PC-9 (cell line): ENCODE measurements around the gene CNTN1. TPM values are rescaled to one million over a fixed set of nuclear protein-coding genes. Genes with fewer than 3 reads are reported as not detected.

ENCODE experiments used
- BruUV-seq: library from RNA; stranded (reverse); fragments of 400-500 nt; replicated peaks from 2 replicates; lab custom pipeline; 2021; lab: Mats Ljungman, UMichigan
- CTCF ChIA-PET: fragments of 300-600 bp; sonication (Branson Sonifier 250); formaldehyde crosslinking; loops from one replicate; lab custom pipeline; 2022; ENCODE audit warnings: antibody characterized with exemption; lab: Charles Lee
- POLR2A ChIA-PET: fragments of 300-600 bp; sonication (Branson Sonifier 250); formaldehyde crosslinking; loops from one replicate; lab custom pipeline; 2022; ENCODE audit warnings: antibody characterized with exemption; ENCODE audit not compliant: unreplicated experiment; lab: Charles Lee
- DNase-seq, 2 experiments: peaks; one replicate each; pipeline versions ENCODE4 v3.0.0 to v3.0.0-alpha.2; 2015 to 2022; ENCODE audit warnings: mixed read lengths in 1 of 2
- H2AFZ ChIP-seq: fragments of 200-600 bp; sonication (generic); 2 replicates; pipeline ENCODE4 v1.8.1; 2017; ENCODE audit warnings: antibody characterized with exemption
- H3F3A ChIP-seq: fragments of 200-600 bp; sonication (generic); 2 replicates; pipeline ENCODE4 v1.8.1; 2017; ENCODE audit warnings: antibody characterized with exemption, mild to moderate bottlenecking, low read depth; ENCODE audit not compliant: insufficient read depth
- H3K27ac ChIP-seq: fragments of 200-600 bp; sonication (generic); 2 replicates; pipeline ENCODE4 v1.6.1; 2016; ENCODE audit warnings: mixed run types
- H3K27me3 ChIP-seq: fragments of 200-600 bp; sonication (generic); 2 replicates; pipeline ENCODE4 v1.6.1; 2016; ENCODE audit warnings: low read depth, mixed run types; ENCODE audit not compliant: insufficient read depth
- H3K36me3 ChIP-seq: fragments of 200-600 bp; sonication (generic); 2 replicates; pipeline ENCODE4 v1.6.1; 2016; ENCODE audit warnings: low read depth, mixed run types
- H3K4me1 ChIP-seq: fragments of 200-600 bp; sonication (generic); replicated peaks from 2 replicates; pipeline ENCODE4 v1.6.1; 2016; ENCODE audit warnings: mixed run types; ENCODE audit not compliant: insufficient read depth
- H3K4me2 ChIP-seq: fragments of 200-600 bp; sonication (generic); 2 replicates; pipeline ENCODE4 v1.6.1; 2017; ENCODE audit warnings: mixed run types
- H3K4me3 ChIP-seq: fragments of 200-600 bp; sonication (generic); 2 replicates; pipeline ENCODE4 v1.6.1; 2016; ENCODE audit warnings: mixed run types
- H3K79me2 ChIP-seq: fragments of 200-600 bp; sonication (generic); 2 replicates; pipeline ENCODE4 v1.6.1; 2017; ENCODE audit warnings: low read depth, mixed run types
- H3K9me2 ChIP-seq: fragments of 200-600 bp; sonication (generic); 2 replicates; pipeline ENCODE4 v1.8.1; 2017; ENCODE audit warnings: mild to moderate bottlenecking; ENCODE audit not compliant: insufficient read depth
- H3K9me3 ChIP-seq: fragments of 200-600 bp; sonication (generic); 2 replicates; pipeline ENCODE4 v1.8.1; 2016; ENCODE audit warnings: low read depth; ENCODE audit not compliant: insufficient read depth
- H4K20me1 ChIP-seq: fragments of 200-600 bp; sonication (generic); 2 replicates; pipeline ENCODE4 v1.8.1; 2017; ENCODE audit not compliant: insufficient read depth
- EZH2 ChIP-seq: fragments of 200-600 bp; sonication (generic); IDR thresholded peaks from 2 replicates; pipeline ENCODE4 v1.8.0; 2017; ENCODE audit warnings: antibody characterized with exemption, low read depth
- intact Hi-C: fragments of 100-400 bp; cut with micrococcal nuclease; formaldehyde crosslinking; loops from one replicate; pipeline ENCODE4 v1.10.0; 2022; ENCODE audit not compliant: unreplicated experiment
- total RNA-seq: library from RNA; stranded (reverse); gene quantifications from 2 replicates; pipeline ENCODE4 v1.2.3, GENCODE V29; 2021
- TF ChIP-seq, protein P1 (sequence below): fragments of 200-600 bp; sonication (generic); conservative IDR thresholded peaks from 2 replicates; pipeline ENCODE4 v1.6.1; 2017; ENCODE audit warnings: mixed run types, antibody characterized with exemption, mild to moderate bottlenecking, moderate library complexity

The CNTN1 gene
- total RNA-seq, 1 experiment from 2014 or later = 0.37 TPM

- Histone ChIP-seq H3K36me3 (no peaks in the 10 kb centered on the region), H3K79me2 (no peaks in the 10 kb centered on the region), H4K20me1 (no peaks in the 10 kb centered on the region), H2AFZ (no peak overlapping the region), H3K4me3 (no peak overlapping the region), H3K4me2 (no peak overlapping the region), H3K4me1 (no peaks in the 10 kb centered on the region), H3K27ac (no peak overlapping the region), H3K9me3 (no peaks in the 10 kb centered on the region), H3K9me2 (no peaks in the 10 kb centered on the region), H3F3A (no peaks in the 10 kb centered on the region), H3K27me3 (no peaks in the 10 kb centered on the region)
- DNase-seq = no peak
- BruUV-seq = no TSS peak
- intact Hi-C loops = loop anchor here (5.0 to 10.0 kb wide), 3 partner anchors 327 to 1385 kb away; no protein-coding TSS in a partner anchor
- TF ChIP-seq, protein P1, sequence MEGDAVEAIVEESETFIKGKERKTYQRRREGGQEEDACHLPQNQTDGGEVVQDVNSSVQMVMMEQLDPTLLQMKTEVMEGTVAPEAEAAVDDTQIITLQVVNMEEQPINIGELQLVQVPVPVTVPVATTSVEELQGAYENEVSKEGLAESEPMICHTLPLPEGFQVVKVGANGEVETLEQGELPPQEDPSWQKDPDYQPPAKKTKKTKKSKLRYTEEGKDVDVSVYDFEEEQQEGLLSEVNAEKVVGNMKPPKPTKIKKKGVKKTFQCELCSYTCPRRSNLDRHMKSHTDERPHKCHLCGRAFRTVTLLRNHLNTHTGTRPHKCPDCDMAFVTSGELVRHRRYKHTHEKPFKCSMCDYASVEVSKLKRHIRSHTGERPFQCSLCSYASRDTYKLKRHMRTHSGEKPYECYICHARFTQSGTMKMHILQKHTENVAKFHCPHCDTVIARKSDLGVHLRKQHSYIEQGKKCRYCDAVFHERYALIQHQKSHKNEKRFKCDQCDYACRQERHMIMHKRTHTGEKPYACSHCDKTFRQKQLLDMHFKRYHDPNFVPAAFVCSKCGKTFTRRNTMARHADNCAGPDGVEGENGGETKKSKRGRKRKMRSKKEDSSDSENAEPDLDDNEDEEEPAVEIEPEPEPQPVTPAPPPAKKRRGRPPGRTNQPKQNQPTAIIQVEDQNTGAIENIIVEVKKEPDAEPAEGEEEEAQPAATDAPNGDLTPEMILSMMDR = no peak
- no peak for TF ChIP-seq EZH2
- ChIA-PET POLR2A (no interaction called here), CTCF (interaction anchor here (0.6 kb wide), 1 partner anchor 1424 kb away, joined by 3 read pairs; no protein-coding TSS in a partner anchor)
These were observed 255.6 kb downstream of the CNTN1 start for GRCh38 chr12:40947797-40948196.

DNA sequence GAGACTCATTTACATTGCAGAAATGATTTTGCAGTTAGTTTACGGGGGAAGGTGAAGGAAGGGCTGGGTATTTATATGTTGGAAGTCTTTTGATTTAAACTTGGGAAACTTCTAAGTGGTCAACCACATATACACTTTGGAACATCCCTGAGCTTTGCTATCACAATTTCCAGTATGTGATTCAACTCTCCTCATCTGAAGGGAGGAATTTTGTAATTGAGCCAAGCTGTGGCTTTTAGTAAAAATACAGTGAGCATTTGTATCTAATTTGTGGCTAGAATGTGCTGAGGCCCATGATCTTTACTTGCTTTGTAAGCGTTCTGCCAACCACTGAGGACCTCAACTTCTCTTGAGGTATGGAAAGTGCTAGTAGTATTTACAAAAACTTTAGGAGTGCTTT lies 260.8 kb downstream of the CNTN1 start:
- TF ChIP-seq EZH2 = no peak
- TF ChIP-seq, protein P1 = no peak
- Histone ChIP-seq H3K9me3 (no peaks in the 10 kb centered on the region), H3K9me2 (no peaks in the 10 kb centered on the region), H3K4me3 (no peak overlapping the region), H3K36me3 (no peaks in the 10 kb centered on the region), H3K27ac (no peak overlapping the region), H4K20me1 (no peaks in the 10 kb centered on the region), H3K79me2 (no peaks in the 10 kb centered on the region), H3K27me3 (no peaks in the 10 kb centered on the region), H3F3A (no peaks in the 10 kb centered on the region), H2AFZ (0 out of 2 replicates have a peak overlapping the region, but pooled peaks have one; percentile 43), H3K4me1 (no peaks in the 10 kb centered on the region), H3K4me2 (no peak overlapping the region)
- no peak for DNase-seq
- no TSS peak for BruUV-seq
- intact Hi-C loops = no loop called here
- ChIA-PET POLR2A (no interaction called here), CTCF (no interaction called here)

GRCh38 chr12:40957417-40957816 lies 265.2 kb downstream of the CNTN1 start:
- no peak overlapping the region for H2AFZ ChIP-seq
- H3K4me2 ChIP-seq = no peak overlapping the region
- no peaks in the 10 kb centered on the region for H4K20me1 ChIP-seq
- no peaks in the 10 kb centered on the region for H3K4me1 ChIP-seq
- no peaks in the 10 kb centered on the region for H3K27me3 ChIP-seq
- no peaks in the 10 kb centered on the region; the same call in 1 of the 2 replicates for H3K9me3 ChIP-seq
- no peaks in the 10 kb centered on the region for H3K36me3 ChIP-seq
- no peaks in the 10 kb centered on the region for H3F3A ChIP-seq
- no peak for DNase-seq
- no peaks in the 10 kb centered on the region for H3K79me2 ChIP-seq
- no peak overlapping the region for H3K4me3 ChIP-seq
- ChIA-PET CTCF (no interaction called here), POLR2A (no interaction called here)
- intact Hi-C loops = no loop called here
- H3K9me2 ChIP-seq = no peaks in the 10 kb centered on the region
- H3K27ac ChIP-seq = no peak overlapping the region
- TF ChIP-seq, protein P1 = no peak
- TF ChIP-seq EZH2 = no peak
- no TSS peak for BruUV-seq
